ENCODE results near the gene ST3GAL2.

ST3GAL2 gene

DNA sequence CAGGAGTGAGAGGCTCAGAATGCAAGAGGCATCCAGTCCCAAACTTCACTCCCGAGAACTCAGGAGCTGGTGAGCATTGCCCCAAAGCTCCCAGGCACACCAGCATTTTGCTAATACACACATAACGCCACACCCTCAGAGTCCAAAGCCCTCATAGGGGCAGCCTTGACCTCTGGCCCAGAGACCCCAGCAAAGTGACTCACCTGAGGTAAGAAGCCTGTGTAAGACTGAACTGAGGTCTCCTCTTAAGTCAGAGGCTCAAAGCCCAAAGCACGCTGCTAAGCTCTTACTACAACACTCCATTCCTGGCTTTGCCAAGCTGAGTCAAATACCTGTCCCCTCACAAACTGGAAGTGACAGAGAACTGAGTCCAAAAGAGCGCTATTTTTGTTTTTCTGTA, 16.4 kb downstream of the ST3GAL2 start:
- no peak for DNase-seq (ENCODE audit: extremely low read depth, low read depth)
- TF ChIP-seq, protein P1, sequence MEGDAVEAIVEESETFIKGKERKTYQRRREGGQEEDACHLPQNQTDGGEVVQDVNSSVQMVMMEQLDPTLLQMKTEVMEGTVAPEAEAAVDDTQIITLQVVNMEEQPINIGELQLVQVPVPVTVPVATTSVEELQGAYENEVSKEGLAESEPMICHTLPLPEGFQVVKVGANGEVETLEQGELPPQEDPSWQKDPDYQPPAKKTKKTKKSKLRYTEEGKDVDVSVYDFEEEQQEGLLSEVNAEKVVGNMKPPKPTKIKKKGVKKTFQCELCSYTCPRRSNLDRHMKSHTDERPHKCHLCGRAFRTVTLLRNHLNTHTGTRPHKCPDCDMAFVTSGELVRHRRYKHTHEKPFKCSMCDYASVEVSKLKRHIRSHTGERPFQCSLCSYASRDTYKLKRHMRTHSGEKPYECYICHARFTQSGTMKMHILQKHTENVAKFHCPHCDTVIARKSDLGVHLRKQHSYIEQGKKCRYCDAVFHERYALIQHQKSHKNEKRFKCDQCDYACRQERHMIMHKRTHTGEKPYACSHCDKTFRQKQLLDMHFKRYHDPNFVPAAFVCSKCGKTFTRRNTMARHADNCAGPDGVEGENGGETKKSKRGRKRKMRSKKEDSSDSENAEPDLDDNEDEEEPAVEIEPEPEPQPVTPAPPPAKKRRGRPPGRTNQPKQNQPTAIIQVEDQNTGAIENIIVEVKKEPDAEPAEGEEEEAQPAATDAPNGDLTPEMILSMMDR (IDR thresholded peaks at IDR 0.05; ENCODE audit: low read depth, low read length), result no peak

DNA sequence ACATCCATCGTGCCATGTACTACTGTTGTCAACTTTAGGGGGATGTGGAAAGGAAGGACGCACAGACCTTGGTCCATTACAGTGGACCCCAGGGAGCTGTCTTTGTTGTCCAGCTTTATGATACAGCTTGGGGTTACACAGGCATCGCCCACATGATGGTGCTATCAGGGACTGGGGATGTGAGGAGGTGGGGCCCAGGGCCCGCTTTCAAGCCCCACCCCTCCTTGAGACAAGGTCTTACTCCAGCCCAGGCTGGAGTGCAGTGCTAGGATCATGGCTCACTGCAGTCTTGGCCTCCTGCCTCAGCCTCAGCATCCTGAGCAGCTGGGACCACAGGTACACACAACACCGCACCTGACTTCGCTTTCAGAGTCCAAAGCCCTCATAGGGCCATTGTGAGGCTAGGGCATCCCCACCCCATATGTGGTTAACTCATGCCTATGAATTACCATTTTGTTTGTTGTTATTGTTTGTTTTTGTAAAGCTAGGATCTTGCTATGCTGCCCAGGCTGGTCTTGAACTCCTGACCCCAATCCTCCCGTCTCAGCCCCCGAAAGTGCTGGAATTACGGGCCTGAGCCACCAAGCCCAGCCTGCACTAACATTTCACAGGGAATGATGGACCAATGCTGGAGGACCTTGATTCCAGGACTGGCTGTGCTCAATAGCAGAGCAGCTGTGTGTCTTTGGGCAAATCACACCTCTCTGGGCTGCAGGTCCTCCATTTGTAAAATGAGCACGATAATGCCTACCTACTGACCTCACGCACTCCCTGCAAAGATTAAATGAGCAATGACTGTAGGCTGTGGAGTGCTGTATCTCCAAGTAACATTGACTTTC, 17.2 kb downstream of the ST3GAL2 start:
- no peak for DNase-seq (ENCODE audit: extremely low read depth, low read depth)
- TF ChIP-seq, protein P1 (IDR thresholded peaks at IDR 0.05; ENCODE audit: low read depth, low read length), result no peak

DNA sequence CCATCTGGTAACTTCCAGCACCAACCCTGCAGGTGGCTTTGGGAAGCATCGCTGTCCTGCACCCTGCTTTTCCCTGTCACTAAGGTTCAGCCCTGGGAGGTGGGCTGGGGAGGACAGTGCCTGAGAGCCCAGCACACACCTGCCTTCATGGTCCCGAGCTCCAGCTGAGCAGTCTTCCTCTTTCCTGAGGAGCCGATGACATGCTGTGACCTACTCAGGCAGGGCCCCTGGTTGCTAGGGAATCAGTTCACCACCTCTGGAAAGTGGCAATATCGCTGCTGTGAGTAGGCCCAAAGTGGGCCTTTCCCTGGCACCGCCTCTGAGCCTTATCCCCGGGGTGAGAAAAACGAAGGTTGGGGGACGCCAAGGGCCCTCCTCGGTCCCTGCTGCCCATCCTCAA, 17.9 kb downstream of the ST3GAL2 start:
- DNase-seq (ENCODE audit: extremely low read depth, low read depth), result no peak
- TF ChIP-seq, protein P1 (IDR thresholded peaks at IDR 0.05; ENCODE audit: low read depth, low read length), result no peak

DNA sequence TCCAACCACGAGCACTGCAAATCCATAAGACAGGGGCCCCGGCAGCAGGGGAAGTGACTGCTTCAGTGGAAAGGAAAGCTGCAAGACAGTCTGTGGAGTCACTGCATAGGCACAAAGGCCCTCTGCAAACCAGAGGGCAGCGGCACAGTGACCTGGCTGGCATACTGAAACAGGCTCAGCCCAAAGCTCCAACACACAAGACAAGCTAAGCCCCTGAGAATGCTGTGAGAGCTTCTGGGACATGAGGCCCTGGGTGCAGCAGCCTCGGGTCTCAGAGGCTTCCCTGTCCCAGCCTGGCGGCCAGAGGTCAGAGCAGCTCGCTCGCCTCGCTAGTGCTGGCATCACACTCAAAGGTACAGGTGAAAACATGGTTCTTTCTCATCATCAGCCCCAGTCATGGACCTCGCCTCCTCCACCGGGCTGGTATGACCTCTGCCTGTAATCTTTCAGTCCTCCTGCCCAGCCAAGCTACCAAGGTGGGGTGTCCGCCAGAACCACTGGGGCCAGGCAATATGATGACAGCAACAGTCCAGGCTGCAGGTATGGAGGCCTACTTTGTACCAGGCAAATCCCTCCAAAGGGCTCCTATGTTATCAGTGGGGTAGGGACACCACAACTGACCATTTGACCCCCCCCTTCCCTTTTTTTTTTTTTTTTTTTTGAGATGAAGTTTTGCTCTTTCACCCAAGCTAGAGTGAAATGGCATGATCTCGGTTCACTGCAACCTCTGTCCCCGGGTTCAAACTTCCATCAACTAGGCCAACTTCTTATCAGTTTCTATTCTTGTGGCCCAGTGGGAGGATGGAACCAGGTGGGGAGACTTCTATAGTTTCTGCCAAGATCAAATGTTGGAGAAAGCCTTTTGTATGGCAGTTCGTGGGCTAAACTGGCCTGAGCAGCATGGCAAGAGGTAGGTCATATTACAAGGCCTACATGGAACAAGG, 19.2 kb downstream of the ST3GAL2 start:
- TF ChIP-seq, protein P1 (IDR thresholded peaks at IDR 0.05; ENCODE audit: low read depth, low read length), result no peak
- DNase-seq (ENCODE audit: extremely low read depth, low read depth), result no peak

DNA sequence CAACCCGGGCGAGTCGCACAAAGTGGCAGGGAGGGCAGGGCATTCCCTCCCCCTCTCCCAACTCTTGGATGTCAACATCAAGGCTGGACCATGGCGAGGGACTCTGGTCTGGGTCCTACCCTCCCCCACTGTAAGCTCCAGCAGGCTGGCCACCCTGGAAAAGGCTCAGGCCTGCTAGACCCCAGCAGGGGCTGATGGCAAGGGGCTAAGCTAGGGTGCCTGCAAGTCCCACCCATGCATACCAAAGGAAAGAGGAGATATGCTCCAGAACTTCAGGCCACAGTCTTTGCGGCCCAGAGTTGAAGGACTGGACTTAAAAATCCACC, 19.9 kb downstream of the ST3GAL2 start:
- no peak for DNase-seq (ENCODE audit: extremely low read depth, low read depth)
- TF ChIP-seq, protein P1 (IDR thresholded peaks at IDR 0.05; ENCODE audit: low read depth, low read length), result no peak

DNA sequence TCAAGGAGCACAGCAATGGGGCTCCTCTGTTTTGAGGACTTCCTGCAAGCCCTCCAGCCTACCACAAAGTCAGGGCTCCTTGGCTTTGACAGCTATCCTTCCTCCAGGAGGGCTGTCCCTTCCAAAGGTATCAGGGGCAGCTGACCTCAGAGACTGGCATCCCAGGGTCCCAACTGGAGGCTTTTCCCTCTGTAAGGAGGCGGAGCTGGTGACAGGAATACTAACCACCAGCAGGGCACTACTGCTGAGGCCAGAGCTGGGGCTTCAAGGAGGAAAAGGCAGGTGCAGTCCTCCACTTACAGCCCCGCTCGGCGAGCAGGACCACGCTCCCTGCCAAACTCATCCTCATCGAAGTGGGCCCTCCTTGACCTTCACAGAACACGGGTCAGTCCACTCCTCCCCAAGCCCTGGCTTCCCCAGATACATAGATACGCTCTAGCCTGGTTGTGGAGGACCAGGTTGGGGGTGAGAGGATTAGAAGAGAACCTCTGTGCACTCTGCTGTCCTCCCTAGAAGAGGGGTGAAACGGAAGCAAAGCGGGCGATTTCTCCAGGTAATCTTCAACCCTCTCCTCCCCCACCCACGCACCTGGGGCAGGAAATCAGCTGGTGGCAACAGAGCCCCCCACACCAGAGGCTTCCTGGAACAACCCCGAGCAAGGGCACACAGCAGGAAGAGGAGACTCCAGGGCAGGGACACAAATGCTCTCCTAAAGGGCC, 20.5 kb downstream of the ST3GAL2 start:
- TF ChIP-seq, protein P1 (IDR thresholded peaks at IDR 0.05; ENCODE audit: low read depth, low read length), result no peak
- no peak for DNase-seq (ENCODE audit: extremely low read depth, low read depth)

Data from AG09319 (cell line).